Suppressor macrophage treated with lipopolysaccharide for 4 hours (primary cell): ENCODE results near the gene MTIF3.

Experiments
- DNase-seq: peaks from one replicate; pipeline ENCODE4 v3.0.0-alpha.2; 2020

Gene MTIF3

GRCh38 chr13:27450921-27451471 is 632 bp upstream of the MTIF3 start:
- peak; percentile 59 for DNase-seq

DNA sequence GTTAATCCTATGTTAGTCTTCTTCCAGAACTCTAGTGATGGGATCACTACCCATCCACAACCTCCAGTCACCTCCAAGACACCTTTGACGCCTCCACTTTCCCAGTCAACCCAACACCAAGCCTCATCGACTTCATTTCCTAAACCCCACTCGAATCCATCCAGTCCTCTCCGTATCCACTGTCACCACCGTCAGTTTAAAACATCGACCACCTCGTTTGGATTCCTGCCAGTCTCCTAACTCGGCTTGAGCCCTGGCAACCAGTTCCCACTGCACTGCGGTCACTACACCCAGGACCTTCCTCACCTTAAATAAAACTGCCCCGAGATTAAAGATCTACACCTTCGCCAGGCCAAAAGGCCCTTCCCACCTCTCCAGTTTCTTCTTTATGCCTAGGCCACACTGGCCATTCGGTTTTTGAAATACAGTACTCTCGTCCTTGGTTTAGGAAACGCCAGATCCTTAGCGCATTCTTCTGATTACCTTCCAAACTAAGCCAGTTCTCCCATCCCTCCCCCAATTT is 1.2 kb downstream of the MTIF3 start:
- no peak for DNase-seq

DNA sequence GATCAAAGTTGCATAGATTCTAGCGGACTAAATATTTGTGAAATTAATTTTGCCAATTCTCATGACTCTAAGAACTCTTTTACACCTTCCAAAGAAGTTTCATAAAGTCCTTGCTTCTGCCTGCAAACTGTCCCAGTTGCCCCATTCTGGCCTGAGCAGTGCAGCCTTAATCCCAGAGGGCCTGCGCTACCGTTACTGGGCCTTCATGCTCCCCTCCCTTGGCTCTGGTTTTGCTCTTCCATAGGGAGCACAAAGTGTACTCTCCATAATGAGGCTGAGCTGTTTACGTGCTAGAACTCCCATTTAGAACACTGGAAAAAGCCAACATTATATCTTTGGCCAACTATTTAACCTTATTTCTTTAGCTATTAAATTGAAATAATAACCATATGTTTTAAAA is 2.1 kb downstream of the MTIF3 start:
- DNase-seq: no peak

DNA sequence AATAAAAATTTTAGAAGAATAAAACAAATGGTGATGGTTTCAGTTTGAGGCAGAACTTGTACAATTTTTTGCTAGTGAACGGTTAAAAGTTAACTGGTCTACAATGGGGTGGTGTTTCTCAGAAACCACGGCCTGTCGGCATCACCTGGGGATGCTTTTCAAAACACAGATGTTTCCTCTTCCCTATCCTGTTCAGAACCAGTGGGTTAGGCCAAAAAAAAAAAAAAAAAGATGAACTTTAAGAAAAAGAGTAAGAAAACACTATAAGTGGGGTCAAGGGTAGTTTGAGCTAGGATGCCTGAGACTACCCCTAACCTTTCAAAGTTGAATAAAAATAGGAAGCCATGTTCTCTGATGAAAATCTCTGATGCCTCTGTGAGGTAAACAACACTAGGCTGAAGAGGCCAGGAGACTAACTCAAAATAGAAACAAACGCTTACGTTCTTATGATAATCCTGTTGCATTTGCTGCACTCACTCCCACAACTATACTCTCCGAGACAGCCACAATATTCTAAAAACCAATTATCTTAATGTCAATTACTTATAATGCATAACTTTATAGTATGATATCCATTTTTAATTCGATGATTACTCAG is 3.3 kb downstream of the MTIF3 start:
- no peak for DNase-seq

GRCh38 chr13:27442797-27443196 is 7.6 kb downstream of the MTIF3 start:
- no peak for DNase-seq

DNA sequence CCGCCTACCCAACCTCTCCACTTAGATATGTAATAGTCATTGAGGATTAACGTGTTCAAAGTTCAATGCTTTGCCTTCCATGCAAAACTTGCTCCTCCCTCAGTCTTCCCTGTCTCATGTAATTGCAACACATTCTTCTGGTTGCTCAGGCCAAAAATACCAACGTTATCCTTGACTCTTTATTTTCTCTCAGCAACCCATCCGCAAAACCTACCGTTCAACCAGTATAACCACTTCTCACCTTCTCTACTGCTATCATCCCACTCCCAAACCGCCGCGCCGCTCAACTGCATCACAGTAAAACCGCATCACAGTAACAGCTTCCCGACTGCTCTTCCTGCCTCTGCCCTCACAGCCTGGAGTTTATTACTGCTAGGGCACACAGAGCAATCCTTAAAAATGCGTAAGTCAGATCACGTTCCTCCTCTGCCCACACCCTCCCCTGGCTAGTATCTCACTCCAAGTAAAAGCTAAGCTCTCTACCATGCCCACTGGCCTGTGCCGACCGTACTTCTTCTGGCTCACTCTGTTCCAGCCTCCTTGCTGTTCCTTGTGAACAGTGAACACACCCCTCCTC is 8.2 kb downstream of the MTIF3 start:
- DNase-seq: no peak

DNA sequence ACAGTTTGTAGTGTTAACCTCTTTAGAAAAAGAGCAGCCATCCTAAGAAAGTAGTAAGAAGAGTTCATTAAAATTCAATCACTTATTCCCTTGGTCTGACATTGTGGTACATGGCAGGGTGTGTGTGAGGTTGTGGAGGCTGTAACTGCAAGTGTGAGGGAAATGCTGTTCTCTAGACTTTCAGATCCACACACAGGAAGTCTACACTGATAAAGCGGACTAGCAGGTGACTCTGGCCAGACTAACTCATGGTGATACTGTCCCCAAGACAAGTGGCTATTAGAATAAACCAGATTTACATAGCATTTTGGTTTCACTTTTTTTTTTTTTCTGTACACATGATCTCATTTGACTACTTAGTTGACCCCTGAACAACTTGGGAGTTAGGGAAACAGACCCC is 10.0 kb downstream of the MTIF3 start:
- DNase-seq: no peak

DNA sequence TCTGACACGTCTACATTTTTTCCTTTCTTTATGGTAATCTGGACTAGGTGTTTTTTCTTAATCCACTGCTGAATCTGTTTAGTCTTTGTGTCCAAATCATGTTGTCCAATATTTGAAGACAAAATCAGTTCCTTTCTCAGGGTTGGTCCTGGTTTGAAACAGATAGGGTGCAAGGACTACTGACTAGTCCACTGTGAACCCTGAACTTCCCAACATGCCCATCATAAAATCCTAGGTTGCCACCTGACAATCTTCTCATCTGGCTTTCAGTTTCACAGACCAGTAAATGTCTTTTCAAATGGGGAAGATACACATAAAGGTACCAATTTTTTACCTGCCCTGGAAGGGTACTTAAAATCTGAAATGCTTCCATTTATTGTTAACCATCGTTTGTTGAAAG is 13.2 kb downstream of the MTIF3 start:
- no peak for DNase-seq

DNA sequence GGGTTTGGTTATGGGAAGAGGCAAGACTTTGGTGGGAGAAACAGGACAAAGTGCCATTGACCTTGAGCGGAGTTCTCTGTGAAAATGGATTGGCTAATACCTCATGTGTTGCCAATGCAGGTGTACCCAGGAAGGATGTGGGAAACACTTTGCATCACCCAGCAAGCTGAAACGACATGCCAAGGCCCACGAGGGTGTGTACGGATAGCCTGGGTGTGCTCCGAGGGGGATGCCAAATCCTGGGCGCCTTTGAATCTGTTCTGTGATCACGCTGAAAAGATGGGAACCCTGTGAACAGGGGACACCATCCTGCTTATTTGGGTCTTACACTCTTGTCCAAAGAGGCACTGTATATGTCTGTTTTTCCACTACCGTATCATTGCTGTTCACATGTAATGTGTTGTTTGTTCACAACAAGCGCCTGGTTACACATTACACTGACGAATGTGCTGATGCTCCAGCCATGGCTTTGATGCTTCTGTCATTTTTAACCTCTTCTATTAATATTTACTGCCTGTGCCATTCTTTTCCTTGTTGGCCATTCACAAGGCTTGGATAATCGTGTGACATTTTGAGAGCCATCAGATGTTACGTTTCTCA is 17.7 kb downstream of the MTIF3 start:
- no peak for DNase-seq

DNA sequence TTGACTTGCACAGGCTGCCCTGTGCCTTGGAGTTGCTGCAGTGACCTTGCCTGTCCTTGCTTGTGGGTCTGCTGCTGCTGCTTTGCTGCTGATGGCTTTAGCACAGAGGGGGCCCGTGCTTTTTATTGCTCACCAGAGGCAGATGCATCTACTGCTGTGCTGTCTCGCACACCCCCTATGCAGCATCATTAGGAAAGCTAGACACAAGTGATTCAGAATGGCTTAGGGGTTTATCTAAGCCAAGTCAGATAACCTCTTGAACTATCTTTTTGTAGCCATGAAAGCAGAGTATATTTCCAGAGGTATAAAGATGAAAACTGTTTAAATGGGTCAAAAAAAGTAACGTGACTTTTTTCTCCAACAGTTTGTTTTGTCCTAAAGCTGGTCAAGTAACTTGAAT is 18.2 kb downstream of the MTIF3 start:
- DNase-seq: no peak

- DNase-seq: no peak
These were observed 22.2 kb downstream of the MTIF3 start for GRCh38 chr13:27428160-27428559.

- peak; percentile 63 for DNase-seq
These were observed 22.7 kb downstream of the MTIF3 start for GRCh38 chr13:27427641-27428040.

DNA sequence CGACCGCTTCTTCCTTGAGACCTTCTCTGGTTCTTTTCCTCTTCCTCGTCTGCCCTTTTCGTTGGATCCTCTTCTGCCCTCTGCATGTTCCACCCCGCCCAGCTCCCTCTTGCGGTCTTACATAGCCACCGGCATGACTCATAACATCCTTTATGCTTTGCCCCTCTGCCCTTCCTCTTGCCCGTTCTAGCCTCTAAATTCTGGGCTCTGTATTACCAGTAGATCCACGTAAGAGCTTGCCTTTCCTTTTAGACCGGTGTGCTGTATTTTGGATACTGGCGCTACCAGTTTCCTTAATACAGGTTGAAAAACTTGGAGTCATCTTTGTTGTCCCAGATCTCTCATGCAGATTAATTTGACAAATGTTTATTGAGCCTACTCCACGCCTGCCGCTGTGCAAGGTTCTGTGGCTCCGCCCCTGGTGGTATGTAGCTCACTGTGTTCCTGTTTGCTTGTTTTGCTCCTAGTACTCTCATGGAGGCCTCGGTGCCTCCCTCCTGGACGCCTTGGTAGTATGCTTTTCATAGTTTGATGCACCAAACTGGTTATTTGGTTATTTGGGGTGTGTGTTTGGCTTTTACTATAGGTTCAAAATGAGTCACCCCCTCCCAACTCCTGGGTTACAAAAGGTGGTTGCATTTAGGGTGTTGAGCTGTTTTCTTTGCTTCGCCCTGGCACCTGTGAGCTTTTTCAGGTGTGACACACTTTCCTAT is 24.3 kb downstream of the MTIF3 start:
- peak; percentile 89 for DNase-seq

GRCh38 chr13:27425158-27425917 is 25.0 kb downstream of the MTIF3 start:
- DNase-seq: peak; percentile 32

DNA sequence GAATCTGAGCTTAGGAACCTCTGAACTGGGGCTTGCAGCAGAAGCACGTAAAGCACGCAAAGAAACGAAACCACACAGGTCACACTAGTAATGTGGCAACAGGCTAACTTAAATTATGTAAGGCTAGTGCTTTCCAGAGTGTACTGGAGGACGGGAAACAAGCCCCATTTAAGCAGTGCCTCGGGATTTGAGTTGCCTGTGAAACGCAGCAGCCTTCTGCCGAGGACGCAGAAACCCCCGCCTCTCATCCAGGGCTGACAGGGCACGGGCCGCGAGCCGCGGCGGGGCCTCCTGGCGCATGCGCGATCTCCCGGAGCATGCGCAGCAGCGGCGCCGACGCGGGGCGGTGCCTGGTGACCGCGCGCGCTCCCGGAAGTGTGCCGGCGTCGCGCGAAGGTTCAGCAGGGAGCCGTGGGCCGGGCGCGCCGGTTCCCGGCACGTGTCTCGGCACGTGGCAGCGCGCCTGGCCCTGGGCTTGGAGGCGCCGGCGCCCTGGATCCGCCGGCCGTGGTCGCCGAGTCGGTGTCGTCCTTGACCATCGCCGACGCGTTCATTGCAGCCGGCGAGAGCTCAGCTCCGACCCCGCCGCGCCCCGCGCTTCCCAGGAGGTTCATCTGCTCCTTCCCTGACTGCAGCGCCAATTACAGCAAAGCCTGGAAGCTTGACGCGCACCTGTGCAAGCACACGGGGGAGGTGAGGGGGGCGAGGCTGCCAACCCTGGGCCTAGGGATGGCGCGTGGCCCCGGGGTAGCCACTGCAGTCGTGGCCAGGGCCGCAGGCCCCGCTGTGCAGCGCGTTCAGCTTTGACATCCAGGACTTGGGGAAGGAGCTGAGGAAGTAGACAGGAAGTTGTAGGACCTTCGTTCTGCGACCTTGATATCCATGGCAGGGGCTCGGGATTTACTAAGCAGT is 25.9 kb downstream of the MTIF3 start, which contains the start of gene GTF3A:
Gene GTF3A (plus strand): TSS at position 374 of the 912 bp plus-strand sequence.
- peak; percentile 96 for DNase-seq

GRCh38 chr13:27423333-27423732 is 27.0 kb downstream of the MTIF3 start:
- no peak for DNase-seq

GRCh38 chr13:27421101-27421871 is 29.1 kb downstream of the MTIF3 start:
- DNase-seq: no peak

- DNase-seq: no peak
These were observed 31.0 kb downstream of the MTIF3 start for GRCh38 chr13:27419328-27419727.

GRCh38 chr13:27415116-27415515 is 35.2 kb downstream of the MTIF3 start:
- DNase-seq: no peak

GRCh38 chr13:27411341-27411740 is 39.0 kb downstream of the MTIF3 start:
- DNase-seq: peak; percentile 20

- no peak for DNase-seq
These were observed 41.4 kb downstream of the MTIF3 start for GRCh38 chr13:27409013-27409412.
